Neural crest cell (in vitro differentiated cells): ENCODE measurements around the gene ADGRD2. TPM values are rescaled to one million over a fixed set of nuclear protein-coding genes. Genes with fewer than 3 reads are reported as not detected.

Experiments
- DNase-seq: peaks from one replicate; pipeline ENCODE4 v3.0.0; 2021; ENCODE audit warnings: low read depth, mixed read lengths, low spot score
- H3K27ac Mint-ChIP-seq: one replicate; pipeline ENCODE4 v1.8.0; 2021; ENCODE audit warnings: mild to moderate bottlenecking, mixed read lengths; ENCODE audit not compliant: unreplicated experiment
- H3K27me3 Mint-ChIP-seq: 2 replicates; pipeline ENCODE4 v1.8.0; 2021; ENCODE audit warnings: low read depth, mild to moderate bottlenecking, mixed read lengths
- H3K36me3 Mint-ChIP-seq: 2 replicates; pipeline ENCODE4 v1.8.0; 2021; ENCODE audit warnings: low read depth, mild to moderate bottlenecking, mixed read lengths
- H3K4me1 Mint-ChIP-seq: 2 replicates; pipeline ENCODE4 v1.8.0; 2021; ENCODE audit warnings: mixed read lengths
- H3K4me3 Mint-ChIP-seq: one replicate; pipeline ENCODE4 v1.8.0; 2021; ENCODE audit warnings: mild to moderate bottlenecking, mixed read lengths
- H3K9me3 Mint-ChIP-seq: 2 replicates; pipeline ENCODE4 v1.8.0; 2021; ENCODE audit warnings: mixed read lengths
- CTCF ChIP-seq: fragments of 200-600 bp; sonication (generic); conservative IDR thresholded peaks from 2 replicates; pipeline ENCODE4 v1.5.0; 2021; ENCODE audit warnings: antibody characterized with exemption, mild to moderate bottlenecking
- long read RNA-seq: library from polyadenylated mRNA; unstranded; transcript quantifications from one replicate; pipeline ENCODE4 v2.0.0, GENCODE V29; 2020
- total RNA-seq: library from RNA; stranded (reverse); gene quantifications from 2 replicates; pipeline ENCODE4 v1.2.1, GENCODE V29; 2021

The ADGRD2 gene
- 0.44 TPM in 1 of 2 replicates, not detected in the other for total RNA-seq
- long read RNA-seq: 0 reads

GRCh38 chr9:124450241-124450924, at the start of gene ADGRD2:
Gene ADGRD2, plus strand, starts transcription at chr9:124450451. Its CDS starts 1,216 bp downstream, at chr9:124451667.
- peak within 1 kb of the TSS; percentile 66 for H3K4me3 Mint-ChIP-seq
- no peaks in the 10 kb centered on the region for H3K9me3 Mint-ChIP-seq
- TF ChIP-seq CTCF: no peak
- no peaks in the 10 kb centered on the region for H3K36me3 Mint-ChIP-seq
- peaks cover 68% of the 10 kb centered on the region for H3K27me3 Mint-ChIP-seq
- H3K4me1 Mint-ChIP-seq: peaks cover 8% of the 10 kb centered on the region
- no peak within 1 kb of the TSS for H3K27ac Mint-ChIP-seq
- peak; percentile 47 for DNase-seq

- peaks cover 7% of the 10 kb centered on the region for H3K36me3 Mint-ChIP-seq
- no peak for DNase-seq
- H3K9me3 Mint-ChIP-seq: no peaks in the 10 kb centered on the region
- H3K4me1 Mint-ChIP-seq: peaks cover 31% of the 10 kb centered on the region
- H3K27ac Mint-ChIP-seq: no peak overlapping the region
- TF ChIP-seq CTCF: no peak
- no peaks in the 10 kb centered on the region for H3K27me3 Mint-ChIP-seq
- no peak overlapping the region for H3K4me3 Mint-ChIP-seq
Observed at GRCh38 chr9:124403246-124403645, 47.0 kb upstream of the ADGRD2 start.

- no peaks in the 10 kb centered on the region for H3K9me3 Mint-ChIP-seq
- H3K36me3 Mint-ChIP-seq: peaks cover 20% of the 10 kb centered on the region
- no peak overlapping the region for H3K4me3 Mint-ChIP-seq
- H3K27me3 Mint-ChIP-seq: no peaks in the 10 kb centered on the region
- no peak for TF ChIP-seq CTCF
- H3K27ac Mint-ChIP-seq: no peak overlapping the region
- DNase-seq: no peak
- H3K4me1 Mint-ChIP-seq: peaks cover 16% of the 10 kb centered on the region
Observed at GRCh38 chr9:124409410-124409809, 40.8 kb upstream of the ADGRD2 start.

GRCh38 chr9:124410321-124410913, 39.8 kb upstream of the ADGRD2 start:
- Mint-ChIP-seq H3K9me3 (peaks cover under 1% of the 10 kb centered on the region), H3K27ac (no peak overlapping the region), H3K4me1 (peaks cover 22% of the 10 kb centered on the region), H3K4me3 (peak overlapping the region; percentile 68), H3K27me3 (peaks cover under 1% of the 10 kb centered on the region), H3K36me3 (peaks cover 17% of the 10 kb centered on the region)
- peak; percentile 69 for TF ChIP-seq CTCF
- no peak for DNase-seq

- TF ChIP-seq CTCF: no peak
Observed at GRCh38 chr9:124411514-124412227, 38.6 kb upstream of the ADGRD2 start.

More at GRCh38 chr9:124411514-124412227, 38.6 kb upstream of the ADGRD2 start:
- no peak for DNase-seq
- Mint-ChIP-seq H3K27ac (no peak overlapping the region), H3K36me3 (peaks cover 17% of the 10 kb centered on the region), H3K9me3 (peaks cover 3% of the 10 kb centered on the region), H3K4me1 (peaks cover 25% of the 10 kb centered on the region), H3K4me3 (peak overlapping the region; percentile 13), H3K27me3 (peaks cover 2% of the 10 kb centered on the region)
